Measurements from ENCODE around the gene MMP24OS.
A peak's percentile ranks its signal among the peaks of the same experiment; 100 is the strongest.
"Not testable (repeated sequence)": the region's sequence is repeated elsewhere in the genome, so short reads cannot be mapped to it uniquely, and the experiment has no call there.

MMP24OS gene

GRCh38 chr20:35320396-35321126 lies 42.6 kb upstream of the MMP24OS start:
- TF ChIP-seq CTCF (IDR thresholded peaks at IDR 0.05; ENCODE audit: low read depth, low read length, missing control alignments) = no peak
- DNase-seq (ENCODE audit: low read depth) = no peak
- in situ Hi-C loops (cut with HindIII; ENCODE audit: low sequenced_read_pairs) = no loop called here
- no peak overlapping the region for H3K4me3 ChIP-seq (ENCODE audit: low read depth, low read length)

GRCh38 chr20:35319871-35320197 lies 41.9 kb upstream of the MMP24OS start:
- H3K4me3 ChIP-seq (ENCODE audit: low read depth, low read length) = no peak overlapping the region
- no peak for TF ChIP-seq CTCF (IDR thresholded peaks at IDR 0.05; ENCODE audit: low read depth, low read length, missing control alignments)
- in situ Hi-C loops (cut with HindIII; ENCODE audit: low sequenced_read_pairs) = no loop called here
- DNase-seq (ENCODE audit: low read depth) = no peak

- in situ Hi-C loops (cut with HindIII; ENCODE audit: low sequenced_read_pairs) = no loop called here
- TF ChIP-seq CTCF (IDR thresholded peaks at IDR 0.05; ENCODE audit: low read depth, low read length, missing control alignments) = no peak
- H3K4me3 ChIP-seq (ENCODE audit: low read depth, low read length) = no peak overlapping the region
- no peak for DNase-seq (ENCODE audit: low read depth)
These were observed 41.4 kb upstream of the MMP24OS start for GRCh38 chr20:35319192-35319870.

- no peak for TF ChIP-seq CTCF (IDR thresholded peaks at IDR 0.05; ENCODE audit: low read depth, low read length, missing control alignments)
- in situ Hi-C loops (cut with HindIII; ENCODE audit: low sequenced_read_pairs) = no loop called here
- DNase-seq (ENCODE audit: low read depth) = peak; percentile 63
- no peak overlapping the region for H3K4me3 ChIP-seq (ENCODE audit: low read depth, low read length)
These were observed 40.7 kb upstream of the MMP24OS start for GRCh38 chr20:35318502-35319157.

- in situ Hi-C loops (cut with HindIII; ENCODE audit: low sequenced_read_pairs) = no loop called here
- DNase-seq (ENCODE audit: low read depth) = peak; percentile 43
- H3K4me3 ChIP-seq (ENCODE audit: low read depth, low read length) = no peak overlapping the region
- TF ChIP-seq CTCF (IDR thresholded peaks at IDR 0.05; ENCODE audit: low read depth, low read length, missing control alignments) = no peak
These were observed 39.7 kb upstream of the MMP24OS start for GRCh38 chr20:35317416-35318210.

GRCh38 chr20:35316086-35316485 lies 38.2 kb upstream of the MMP24OS start:
- in situ Hi-C loops (cut with HindIII; ENCODE audit: low sequenced_read_pairs) = no loop called here
- DNase-seq (ENCODE audit: low read depth) = no peak
- no peak overlapping the region for H3K4me3 ChIP-seq (ENCODE audit: low read depth, low read length)
- TF ChIP-seq CTCF (IDR thresholded peaks at IDR 0.05; ENCODE audit: low read depth, low read length, missing control alignments) = no peak

GRCh38 chr20:35315632-35316020 lies 37.7 kb upstream of the MMP24OS start:
- H3K4me3 ChIP-seq (ENCODE audit: low read depth, low read length); DNase-seq (ENCODE audit: low read depth); in situ Hi-C loops (cut with HindIII; ENCODE audit: low sequenced_read_pairs): not testable (repeated sequence)
